Ishikawa (cell line): ENCODE results near the gene CARHSP1.

Source experiments
- CEBPB ChIP-seq: IDR thresholded peaks from 2 replicates; pipeline ENCODE4 v1.6.1; 2012
- CREB1 ChIP-seq: IDR thresholded peaks from 2 replicates; pipeline ENCODE4 v1.6.1; 2012; ENCODE audit warnings: low read depth
- EP300 ChIP-seq: IDR thresholded peaks from 2 replicates; pipeline ENCODE4 v1.6.1; 2012; ENCODE audit warnings: borderline replicate concordance
- FOXM1 ChIP-seq: IDR thresholded peaks from 2 replicates; pipeline ENCODE4 v1.6.1; 2012; ENCODE audit warnings: low read depth, borderline replicate concordance
- RAD21 ChIP-seq: IDR thresholded peaks from 2 replicates; pipeline ENCODE4 v1.6.1; 2012; ENCODE audit warnings: low read depth
- REST ChIP-seq: IDR thresholded peaks from 2 replicates; pipeline ENCODE4 v1.6.1; 2012; ENCODE audit warnings: low read depth, mild to moderate bottlenecking
- TAF1 ChIP-seq: IDR thresholded peaks from 2 replicates; pipeline ENCODE4 v1.6.1; 2012; ENCODE audit warnings: low read depth, mild to moderate bottlenecking
- TF ChIP-seq, protein P1 (sequence below): IDR thresholded peaks from 2 replicates; pipeline ENCODE4 v1.6.1; 2012
- TF ChIP-seq, protein P2 (sequence below): IDR thresholded peaks from 2 replicates; pipeline ENCODE4 v1.6.1; 2012

DNA sequence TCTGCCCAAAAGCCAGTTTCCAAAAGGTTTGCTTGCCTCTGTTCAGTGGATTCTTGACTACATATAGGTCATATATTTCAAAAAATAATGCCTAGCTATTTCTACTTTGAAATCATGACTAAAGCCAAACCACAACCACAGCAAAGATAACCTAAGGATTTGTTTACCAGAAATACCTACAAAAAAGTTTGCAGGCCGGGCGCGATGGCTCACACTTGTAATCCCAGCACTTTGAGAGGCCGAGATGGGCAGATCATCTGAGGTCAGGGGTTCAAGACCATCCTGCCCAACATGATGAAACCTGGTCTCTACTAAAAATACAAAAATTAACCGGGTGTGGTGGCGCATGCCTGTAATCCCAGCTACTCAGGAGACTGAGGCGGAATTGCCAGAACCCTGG is 15.2 kb downstream of the CARHSP1 start:
- TF ChIP-seq REST: no peak
- no peak for TF ChIP-seq CREB1
- TF ChIP-seq, protein P1, sequence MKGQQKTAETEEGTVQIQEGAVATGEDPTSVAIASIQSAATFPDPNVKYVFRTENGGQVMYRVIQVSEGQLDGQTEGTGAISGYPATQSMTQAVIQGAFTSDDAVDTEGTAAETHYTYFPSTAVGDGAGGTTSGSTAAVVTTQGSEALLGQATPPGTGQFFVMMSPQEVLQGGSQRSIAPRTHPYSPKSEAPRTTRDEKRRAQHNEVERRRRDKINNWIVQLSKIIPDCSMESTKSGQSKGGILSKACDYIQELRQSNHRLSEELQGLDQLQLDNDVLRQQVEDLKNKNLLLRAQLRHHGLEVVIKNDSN: no peak
- TF ChIP-seq TAF1: no peak
- TF ChIP-seq RAD21: no peak
- TF ChIP-seq, protein P2, sequence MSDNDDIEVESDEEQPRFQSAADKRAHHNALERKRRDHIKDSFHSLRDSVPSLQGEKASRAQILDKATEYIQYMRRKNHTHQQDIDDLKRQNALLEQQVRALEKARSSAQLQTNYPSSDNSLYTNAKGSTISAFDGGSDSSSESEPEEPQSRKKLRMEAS: no peak
- no peak for TF ChIP-seq FOXM1
- no peak for TF ChIP-seq CEBPB
- no peak for TF ChIP-seq EP300
